CD4-positive, alpha-beta T cell (primary cell): ENCODE measurements around the gene TMC2. TPM values are rescaled to one million over a fixed set of nuclear protein-coding genes. Genes with fewer than 3 reads are reported as not detected.

ENCODE experiments used
- ATAC-seq: fragments of 200-7000 bp; cut with Tn5 transposase; one replicate; pipeline ENCODE4 v1.10.0; 2022; ENCODE audit warnings: mild to moderate bottlenecking; ENCODE audit not compliant: poor library complexity
- CTCF ChIA-PET: fragments of 350-600 bp; sonication (Branson Sonifier 250); formaldehyde crosslinking; loops from one replicate; lab custom pipeline; 2021; ENCODE audit warnings: antibody characterized with exemption, inconsistent platforms; lab: Charles Lee
- POLR2A ChIA-PET: fragments of 350-600 bp; sonication (Branson Sonifier 250); formaldehyde crosslinking; loops from one replicate; lab custom pipeline; 2021; ENCODE audit warnings: antibody characterized with exemption, inconsistent platforms; lab: Charles Lee
- DNase-seq, 14 experiments: peaks; one replicate each; pipeline ENCODE4 v3.0.0-alpha.2; 2013 to 2020; ENCODE audit warnings: mixed read lengths in 2 of 14
- H3K27ac ChIP-seq, 2 donors: one replicate each; pipeline versions ENCODE4 v1.5.1 to v1.7.0; 2013; ENCODE audit warnings: low read length in 2 of 2, low read depth in 1 of 2, mild to moderate bottlenecking in 1 of 2
- H3K27me3 ChIP-seq, 2 experiments: 1 replicate in 1 of 2; 2 replicates in 1 of 2; pipeline versions ENCODE4 v1.6.1 to v1.7.0; 2013; ENCODE audit warnings: low read length in 2 of 2, control low read depth in 1 of 2, mild to moderate bottlenecking in 1 of 2, moderate library complexity in 1 of 2; ENCODE audit not compliant: insufficient read depth in 2 of 2, control insufficient read depth in 1 of 2
- H3K36me3 ChIP-seq: one replicate; pipeline ENCODE4 v1.6.1; 2013; ENCODE audit warnings: low read length, control low read depth; ENCODE audit not compliant: insufficient read depth
- H3K4me1 ChIP-seq: one replicate; pipeline ENCODE4 v1.6.1; 2013; ENCODE audit warnings: low read length, control low read depth; ENCODE audit not compliant: insufficient read depth
- H3K4me3 ChIP-seq: one replicate; pipeline ENCODE4 v1.5.1; 2013; ENCODE audit warnings: mild to moderate bottlenecking, low read length, moderate library complexity
- H3K9me3 ChIP-seq, 2 experiments: 1 replicate in 1 of 2; 2 replicates in 1 of 2; pipeline versions ENCODE4 v1.6.1 to v1.7.0; 2013; ENCODE audit warnings: low read length in 2 of 2, mild to moderate bottlenecking in 2 of 2, control low read depth in 1 of 2, moderate library complexity in 1 of 2; ENCODE audit not compliant: control insufficient read depth in 1 of 2, insufficient read depth in 1 of 2
- H3K27ac Mint-ChIP-seq: one replicate; pipeline ENCODE4 v1.8.0; 2020; ENCODE audit warnings: mixed read lengths
- H3K27me3 Mint-ChIP-seq: one replicate; pipeline ENCODE4 v1.8.0; 2021; ENCODE audit warnings: mixed read lengths
- H3K36me3 Mint-ChIP-seq: one replicate; pipeline ENCODE4 v1.8.0; 2021; ENCODE audit warnings: low read depth, mixed read lengths
- H3K4me1 Mint-ChIP-seq: one replicate; pipeline ENCODE4 v1.8.0; 2021; ENCODE audit warnings: low read depth, mixed read lengths
- H3K4me3 Mint-ChIP-seq: one replicate; pipeline ENCODE4 v1.8.0; 2020; ENCODE audit warnings: mild to moderate bottlenecking, mixed read lengths
- H3K9me3 Mint-ChIP-seq: one replicate; pipeline ENCODE4 v1.8.0; 2020; ENCODE audit warnings: mixed read lengths
- intact Hi-C, 2 experiments: fragments of 100-400 bp; cut with DNase I in 1 of 2; cut with micrococcal nuclease in 1 of 2; formaldehyde crosslinking; loops; one replicate each; pipeline versions ENCODE4 v1.15.1 to v1.9.0; 2023 to 2025; cut with DNase I, micrococcal nuclease
- total RNA-seq, 174 experiments: library from RNA in 2 of 174; stranded (reverse) in 2 of 174; gene quantifications; one replicate each; pipeline ENCODE4 v1.2.3 and lab custom pipeline; 2021 to 2026
- TF ChIP-seq, protein P1 (sequence below): fragments of 200-600 bp; IDR thresholded peaks from one replicate; pipeline ENCODE4 v1.8.0; 2022; ENCODE audit warnings: antibody characterized with exemption, mild to moderate bottlenecking

The TMC2 gene
- total RNA-seq, 2 experiments from 2014 or later: not detected

DNA sequence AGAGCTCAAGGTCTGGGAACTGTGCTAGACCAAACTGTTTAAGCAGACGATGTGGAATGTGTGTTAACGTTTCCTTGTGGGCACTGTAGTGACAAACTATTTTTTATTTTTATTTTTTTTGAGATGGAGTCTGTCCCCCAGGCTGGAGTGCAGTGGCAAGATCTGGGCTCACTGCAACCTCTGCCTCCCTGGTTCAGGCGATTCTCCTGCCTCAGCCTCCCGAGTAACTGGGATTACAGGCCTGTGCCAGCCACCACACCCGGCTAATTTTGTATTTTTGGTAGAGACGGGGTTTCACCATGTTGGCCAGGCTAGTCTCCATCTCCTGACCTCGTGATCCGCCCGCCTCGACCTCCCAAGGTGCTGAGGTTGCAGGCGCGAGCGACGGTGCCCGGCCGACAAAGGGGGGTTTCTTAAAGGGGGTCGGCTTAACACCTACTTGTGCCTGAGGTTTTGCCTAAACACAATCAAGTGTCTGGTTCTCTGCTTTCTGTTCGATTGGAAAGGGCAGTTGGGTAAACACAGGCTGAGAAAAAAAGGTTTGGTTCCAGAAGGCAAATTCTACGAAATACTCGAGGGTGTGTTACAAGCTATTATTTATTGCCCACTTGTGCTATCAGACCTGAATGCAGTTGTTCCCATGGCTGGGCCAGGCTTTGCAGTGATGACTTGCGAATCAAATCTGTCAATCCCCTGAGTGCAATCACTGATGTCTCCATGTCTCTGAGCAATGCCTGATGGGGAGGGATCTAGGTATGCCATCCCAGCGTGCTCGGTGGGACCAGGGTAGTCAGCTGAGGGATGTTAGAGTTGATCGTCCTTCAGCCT lies 117.4 kb downstream of the TMC2 start:
- TF ChIP-seq, protein P1, sequence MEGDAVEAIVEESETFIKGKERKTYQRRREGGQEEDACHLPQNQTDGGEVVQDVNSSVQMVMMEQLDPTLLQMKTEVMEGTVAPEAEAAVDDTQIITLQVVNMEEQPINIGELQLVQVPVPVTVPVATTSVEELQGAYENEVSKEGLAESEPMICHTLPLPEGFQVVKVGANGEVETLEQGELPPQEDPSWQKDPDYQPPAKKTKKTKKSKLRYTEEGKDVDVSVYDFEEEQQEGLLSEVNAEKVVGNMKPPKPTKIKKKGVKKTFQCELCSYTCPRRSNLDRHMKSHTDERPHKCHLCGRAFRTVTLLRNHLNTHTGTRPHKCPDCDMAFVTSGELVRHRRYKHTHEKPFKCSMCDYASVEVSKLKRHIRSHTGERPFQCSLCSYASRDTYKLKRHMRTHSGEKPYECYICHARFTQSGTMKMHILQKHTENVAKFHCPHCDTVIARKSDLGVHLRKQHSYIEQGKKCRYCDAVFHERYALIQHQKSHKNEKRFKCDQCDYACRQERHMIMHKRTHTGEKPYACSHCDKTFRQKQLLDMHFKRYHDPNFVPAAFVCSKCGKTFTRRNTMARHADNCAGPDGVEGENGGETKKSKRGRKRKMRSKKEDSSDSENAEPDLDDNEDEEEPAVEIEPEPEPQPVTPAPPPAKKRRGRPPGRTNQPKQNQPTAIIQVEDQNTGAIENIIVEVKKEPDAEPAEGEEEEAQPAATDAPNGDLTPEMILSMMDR: no peak
- peaks cover 51% of the 10 kb centered on the region for H3K36me3 ChIP-seq
- no peaks in the 10 kb centered on the region for H3K27me3 ChIP-seq
- peak overlapping the region; percentile 14 to 83 for H3K27ac ChIP-seq
- ChIA-PET POLR2A (interaction anchor here (2.0 to 6.2 kb wide), 6 partner anchors 11 to 551 kb away, joined by 8 to 124 read pairs (median 18); partner anchors contain the start of genes IDH3B, PCED1A, SNRPB and VPS16), CTCF (interaction anchor here (2.6 kb wide), 1 partner anchor 10 kb away, joined by 8 read pairs; the partner anchor contains the start of gene IDH3B)
- peak overlapping the region; percentile 95 for H3K4me3 Mint-ChIP-seq
- no peaks in the 10 kb centered on the region for H3K9me3 Mint-ChIP-seq
- H3K36me3 Mint-ChIP-seq: peaks cover 68% of the 10 kb centered on the region
- H3K27me3 Mint-ChIP-seq: no peaks in the 10 kb centered on the region
- peaks cover 49% of the 10 kb centered on the region for H3K4me1 Mint-ChIP-seq
- peak overlapping the region; percentile 82 for H3K27ac Mint-ChIP-seq
- intact Hi-C loops: loop anchor here (5.0 kb wide), 3 partner anchors 131 to 754 kb away; partner anchors contain the start of genes DNAAF9 (in 1 of the 2) and SNRPB (in 1 of the 2)
- ATAC-seq: no peak
- no peaks in the 10 kb centered on the region for H3K9me3 ChIP-seq
- no peak for DNase-seq
- peak overlapping the region; percentile 81 for H3K4me3 ChIP-seq
- peaks cover 48% of the 10 kb centered on the region for H3K4me1 ChIP-seq

DNA sequence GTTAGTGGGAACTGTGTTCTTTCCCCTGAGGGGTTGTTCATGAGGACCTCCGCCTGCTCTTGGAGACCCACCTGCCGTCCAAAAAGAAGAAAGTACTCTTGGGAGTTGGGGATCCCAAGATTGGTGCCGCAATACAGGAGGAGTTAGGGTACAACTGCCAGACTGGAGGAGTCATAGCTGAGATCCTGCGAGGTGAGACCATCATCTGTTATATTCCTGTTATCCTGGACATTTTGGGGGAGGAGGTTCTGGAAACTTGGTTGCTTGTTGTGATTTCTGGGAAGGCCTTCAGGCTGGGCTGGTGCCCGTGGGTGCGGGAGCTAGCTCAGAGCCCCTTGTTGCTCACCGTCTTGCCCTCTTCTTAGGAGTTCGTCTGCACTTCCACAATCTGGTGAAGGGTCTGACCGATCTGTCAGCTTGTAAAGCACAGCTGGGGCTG lies 118.0 kb downstream of the TMC2 start:
- H3K4me1 Mint-ChIP-seq: peaks cover 48% of the 10 kb centered on the region
- peaks cover 48% of the 10 kb centered on the region for H3K4me1 ChIP-seq
- H3K27me3 Mint-ChIP-seq: no peaks in the 10 kb centered on the region
- H3K27me3 ChIP-seq: no peaks in the 10 kb centered on the region
- H3K9me3 ChIP-seq: no peaks in the 10 kb centered on the region
- DNase-seq: no peak
- peak overlapping the region; percentile 95 for H3K4me3 Mint-ChIP-seq
- H3K36me3 Mint-ChIP-seq: peaks cover 74% of the 10 kb centered on the region
- TF ChIP-seq, protein P1: no peak
- ATAC-seq: no peak
- intact Hi-C loops: loop anchor here (5.0 kb wide), 3 partner anchors 132 to 753 kb away; partner anchors contain the start of genes DNAAF9 (in 1 of the 2) and SNRPB (in 1 of the 2)
- peak overlapping the region; percentile 81 for H3K4me3 ChIP-seq
- ChIA-PET POLR2A (interaction anchor here (3.7 to 6.2 kb wide), 2 partner anchors 10 to 184 kb away, joined by 45 to 124 read pairs; partner anchors contain the start of genes IDH3B and SNRPB), CTCF (no interaction called here)
- H3K27ac Mint-ChIP-seq: peak overlapping the region; percentile 82
- peaks cover 57% of the 10 kb centered on the region for H3K36me3 ChIP-seq
- no peaks in the 10 kb centered on the region for H3K9me3 Mint-ChIP-seq
- H3K27ac ChIP-seq: peak overlapping the region; percentile 8 to 9

DNA sequence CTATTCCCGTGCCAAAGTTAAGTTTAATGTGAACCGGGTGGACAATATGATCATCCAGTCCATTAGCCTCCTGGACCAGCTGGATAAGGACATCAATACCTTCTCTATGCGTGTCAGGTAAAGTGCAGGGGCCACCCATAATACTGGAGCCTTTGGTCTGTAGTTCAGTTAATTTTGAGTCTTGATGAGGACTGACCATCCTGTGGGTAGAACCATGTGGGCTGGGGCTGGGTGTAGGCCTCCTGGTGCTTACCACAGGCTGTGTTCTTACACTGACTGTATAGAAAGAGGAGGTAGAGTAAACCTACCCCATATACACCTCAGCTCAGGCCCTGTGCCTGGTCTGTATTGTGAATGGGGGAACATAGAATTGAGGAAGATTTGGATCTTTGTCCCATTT lies 118.5 kb downstream of the TMC2 start:
- ChIA-PET POLR2A (interaction anchor here (3.7 to 6.2 kb wide), 2 partner anchors 10 to 185 kb away, joined by 45 to 124 read pairs; partner anchors contain the start of genes IDH3B and SNRPB), CTCF (interaction anchor here (0.8 kb wide), 1 partner anchor 9 kb away, joined by 4 read pairs; the partner anchor contains the start of gene IDH3B)
- Mint-ChIP-seq H3K36me3 (peaks cover 79% of the 10 kb centered on the region), H3K27me3 (no peaks in the 10 kb centered on the region), H3K4me3 (peak overlapping the region; percentile 95), H3K27ac (peak overlapping the region; percentile 82), H3K4me1 (peaks cover 44% of the 10 kb centered on the region), H3K9me3 (no peaks in the 10 kb centered on the region)
- Histone ChIP-seq H3K36me3 (peaks cover 62% of the 10 kb centered on the region), H3K4me3 (no peak overlapping the region), H3K9me3 (no peaks in the 10 kb centered on the region), H3K4me1 (peaks cover 46% of the 10 kb centered on the region), H3K27ac (peak overlapping the region; percentile 8 to 9), H3K27me3 (no peaks in the 10 kb centered on the region)
- intact Hi-C loops: loop anchor here (5.0 kb wide), 4 partner anchors 133 to 752 kb away; partner anchors contain the start of genes DNAAF9 (in 1 of the 2) and SNRPB (in 1 of the 2)
- TF ChIP-seq, protein P1: no peak
- ATAC-seq (no peak), DNase-seq (no peak)
